Activated naive CD4-positive, alpha-beta T cell treated with anti-CD3 and anti-CD28 coated beads for 36 hours (primary cell): ENCODE results near the gene MS4A7. TPM values are rescaled to one million over a fixed set of nuclear protein-coding genes. Genes with fewer than 3 reads are reported as not detected.

Source experiments
- CTCF ChIA-PET: fragments of 350-600 bp; sonication (Branson Sonifier 250); formaldehyde crosslinking; loops from one replicate; lab custom pipeline; 2021; ENCODE audit warnings: antibody characterized with exemption; lab: Charles Lee
- DNase-seq: peaks from one replicate; pipeline ENCODE4 v3.0.0-alpha.2; 2020
- H3K27ac Mint-ChIP-seq: one replicate; pipeline ENCODE4 v1.8.0; 2021; ENCODE audit warnings: mild to moderate bottlenecking, mixed read lengths
- H3K27me3 Mint-ChIP-seq: one replicate; pipeline ENCODE4 v1.8.0; 2021; ENCODE audit warnings: low read depth, mixed read lengths
- H3K36me3 Mint-ChIP-seq: one replicate; pipeline ENCODE4 v1.8.0; 2021; ENCODE audit warnings: low read depth, mixed read lengths
- H3K4me1 Mint-ChIP-seq: one replicate; pipeline ENCODE4 v1.8.0; 2021; ENCODE audit warnings: low read depth, mixed read lengths
- H3K4me3 Mint-ChIP-seq: one replicate; pipeline ENCODE4 v1.8.0; 2021; ENCODE audit warnings: mild to moderate bottlenecking, moderate library complexity, mixed read lengths
- H3K9me3 Mint-ChIP-seq: one replicate; pipeline ENCODE4 v1.8.0; 2021; ENCODE audit warnings: mixed read lengths
- intact Hi-C: fragments of 100-400 bp; cut with micrococcal nuclease; formaldehyde crosslinking; loops from one replicate; pipeline ENCODE4 v1.15.1; 2023
- total RNA-seq, 2 experiments: library from RNA; stranded (reverse); gene quantifications; one replicate each; pipeline ENCODE4 v1.2.3, GENCODE V29; 2021

The MS4A7 gene
- total RNA-seq, 2 experiments from 2014 or later: not detected

- Mint-ChIP-seq H3K9me3 (no peaks in the 10 kb centered on the region), H3K4me1 (peaks cover 1% of the 10 kb centered on the region), H3K36me3 (no peaks in the 10 kb centered on the region), H3K27me3 (peaks cover 14% of the 10 kb centered on the region), H3K4me3 (no peak overlapping the region), H3K27ac (no peak overlapping the region)
- DNase-seq: no peak
- intact Hi-C loops: no loop called here
- CTCF ChIA-PET: interaction anchor here (0.7 kb wide), 1 partner anchor 10 kb away, joined by 4 read pairs; no protein-coding TSS in a partner anchor
Observed at GRCh38 chr11:60372767-60373166, 5.6 kb upstream of the MS4A7 start.

DNA sequence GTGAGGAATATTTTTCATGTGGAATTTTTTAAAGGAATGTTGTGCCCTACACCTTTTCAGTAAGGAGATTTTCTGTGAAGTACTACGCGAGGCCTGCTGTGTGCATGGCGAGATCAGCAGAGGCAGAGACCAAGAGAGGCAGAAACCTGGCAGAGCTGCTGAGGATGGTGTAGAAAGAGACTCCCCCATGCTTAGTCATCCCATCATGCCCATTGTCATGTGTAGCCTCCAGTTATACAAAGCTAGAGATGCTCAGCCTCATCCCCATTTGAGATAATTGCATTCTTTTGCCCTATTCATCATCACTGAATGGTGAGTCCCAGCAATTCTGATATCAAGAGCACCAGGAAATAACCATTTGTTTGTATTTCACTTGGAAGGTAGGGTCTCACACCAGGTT, 3.0 kb upstream of the MS4A7 start:
- intact Hi-C loops: no loop called here
- no peak overlapping the region for H3K4me3 Mint-ChIP-seq
- no peaks in the 10 kb centered on the region for H3K9me3 Mint-ChIP-seq
- H3K27me3 Mint-ChIP-seq: peaks cover 10% of the 10 kb centered on the region
- H3K27ac Mint-ChIP-seq: no peak overlapping the region
- peaks cover 7% of the 10 kb centered on the region for H3K4me1 Mint-ChIP-seq
- no peak for DNase-seq
- CTCF ChIA-PET: interaction anchor here (0.6 kb wide), 1 partner anchor 610 kb away, joined by 3 read pairs; no protein-coding TSS in a partner anchor
- H3K36me3 Mint-ChIP-seq: no peaks in the 10 kb centered on the region

GRCh38 chr11:60376601-60377000, 1.7 kb upstream of the MS4A7 start:
- Mint-ChIP-seq H3K36me3 (no peaks in the 10 kb centered on the region), H3K27ac (no peak overlapping the region), H3K4me1 (peaks cover 7% of the 10 kb centered on the region), H3K9me3 (no peaks in the 10 kb centered on the region), H3K27me3 (peaks cover 10% of the 10 kb centered on the region), H3K4me3 (no peak overlapping the region)
- CTCF ChIA-PET: no interaction called here
- DNase-seq: no peak
- intact Hi-C loops: no loop called here

DNA sequence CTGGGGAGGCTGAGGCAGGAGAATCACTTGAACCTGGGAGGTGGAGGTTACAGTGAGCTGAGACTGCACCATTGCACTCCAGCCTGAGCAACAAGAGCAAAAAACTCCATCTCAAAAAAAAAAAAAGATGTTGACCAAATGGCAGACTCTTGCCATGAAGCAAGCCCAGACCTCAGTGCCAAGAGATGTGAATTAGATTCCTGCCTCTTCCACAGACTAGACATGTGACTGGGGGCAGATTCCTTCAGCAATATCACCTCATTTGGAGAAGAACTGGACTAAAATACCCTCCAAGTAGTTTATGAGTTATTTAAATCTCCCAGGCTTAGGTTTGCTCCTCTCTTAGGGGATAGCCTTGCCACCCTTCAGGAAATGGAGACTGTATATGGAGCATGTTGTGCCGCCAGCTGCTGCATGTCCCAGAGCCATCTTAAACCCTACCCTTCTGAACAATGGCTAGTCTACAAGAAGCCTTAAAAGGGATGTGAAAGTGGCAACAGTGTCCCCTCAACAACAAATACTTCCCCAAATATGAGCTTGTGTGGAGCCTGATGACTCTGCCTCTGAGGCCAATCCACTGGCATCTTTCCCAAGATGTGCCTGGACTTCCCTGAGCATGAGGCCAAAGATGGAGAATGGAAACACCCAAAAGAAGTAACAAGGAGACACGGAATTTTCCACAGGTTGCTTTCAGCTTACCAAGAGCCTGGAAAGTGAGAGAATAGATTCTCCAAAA, 763 bp upstream of the MS4A7 start:
- H3K27me3 Mint-ChIP-seq: peaks cover 11% of the 10 kb centered on the region

GRCh38 chr11:60389279-60389910, 11.1 kb downstream of the MS4A7 start:
- Mint-ChIP-seq H3K36me3 (no peaks in the 10 kb centered on the region), H3K27me3 (peaks cover 10% of the 10 kb centered on the region), H3K27ac (no peak overlapping the region), H3K4me1 (no peaks in the 10 kb centered on the region), H3K9me3 (no peaks in the 10 kb centered on the region), H3K4me3 (no peak overlapping the region)
- CTCF ChIA-PET: no interaction called here
- intact Hi-C loops: no loop called here
- DNase-seq: no peak

More for the DNA sequence above, 763 bp upstream of the MS4A7 start:
- no peaks in the 10 kb centered on the region for H3K36me3 Mint-ChIP-seq
- H3K27ac Mint-ChIP-seq: no peak overlapping the region
- no peak overlapping the region for H3K4me3 Mint-ChIP-seq
- intact Hi-C loops: no loop called here
- CTCF ChIA-PET: no interaction called here
- DNase-seq: no peak
- H3K4me1 Mint-ChIP-seq: peaks cover 7% of the 10 kb centered on the region
- no peaks in the 10 kb centered on the region for H3K9me3 Mint-ChIP-seq

DNA sequence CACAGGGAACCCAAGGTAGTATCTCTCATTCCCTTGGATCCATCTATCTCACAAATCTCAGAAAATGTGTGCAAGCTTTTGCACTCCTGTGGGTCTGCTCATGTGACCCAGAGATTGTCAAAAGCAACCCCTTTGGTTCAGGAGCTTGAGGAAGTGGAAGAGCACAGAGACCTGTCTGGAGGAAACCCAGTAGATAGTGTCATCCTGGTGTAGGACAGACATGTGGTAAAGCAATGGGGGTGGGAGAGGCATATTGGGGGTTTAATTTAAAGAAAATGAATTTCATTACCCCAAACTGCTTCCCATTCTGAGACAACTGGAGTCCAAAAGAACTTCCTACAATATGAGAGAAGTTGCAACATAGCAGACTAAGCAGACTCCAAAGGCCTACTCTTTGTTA, 12.1 kb downstream of the MS4A7 start:
- intact Hi-C loops: no loop called here
- CTCF ChIA-PET: no interaction called here
- Mint-ChIP-seq H3K27me3 (peaks cover 10% of the 10 kb centered on the region), H3K36me3 (no peaks in the 10 kb centered on the region), H3K27ac (no peak overlapping the region), H3K9me3 (no peaks in the 10 kb centered on the region), H3K4me3 (no peak overlapping the region), H3K4me1 (no peaks in the 10 kb centered on the region)
- DNase-seq: no peak

GRCh38 chr11:60392361-60392760, 14.0 kb downstream of the MS4A7 start:
- H3K9me3 Mint-ChIP-seq: no peaks in the 10 kb centered on the region
- H3K27ac Mint-ChIP-seq: no peak overlapping the region
- H3K4me3 Mint-ChIP-seq: no peak overlapping the region
- intact Hi-C loops: no loop called here
- CTCF ChIA-PET: no interaction called here
- peaks cover 9% of the 10 kb centered on the region for H3K27me3 Mint-ChIP-seq
- H3K36me3 Mint-ChIP-seq: no peaks in the 10 kb centered on the region
- H3K4me1 Mint-ChIP-seq: no peaks in the 10 kb centered on the region
- DNase-seq: no peak

- intact Hi-C loops: no loop called here
- Mint-ChIP-seq H3K9me3 (no peaks in the 10 kb centered on the region), H3K27ac (no peak overlapping the region), H3K4me3 (no peak overlapping the region), H3K4me1 (no peaks in the 10 kb centered on the region), H3K27me3 (peaks cover 12% of the 10 kb centered on the region), H3K36me3 (no peaks in the 10 kb centered on the region)
- CTCF ChIA-PET: no interaction called here
- no peak for DNase-seq
Observed at GRCh38 chr11:60393016-60393415, 14.7 kb downstream of the MS4A7 start.

DNA sequence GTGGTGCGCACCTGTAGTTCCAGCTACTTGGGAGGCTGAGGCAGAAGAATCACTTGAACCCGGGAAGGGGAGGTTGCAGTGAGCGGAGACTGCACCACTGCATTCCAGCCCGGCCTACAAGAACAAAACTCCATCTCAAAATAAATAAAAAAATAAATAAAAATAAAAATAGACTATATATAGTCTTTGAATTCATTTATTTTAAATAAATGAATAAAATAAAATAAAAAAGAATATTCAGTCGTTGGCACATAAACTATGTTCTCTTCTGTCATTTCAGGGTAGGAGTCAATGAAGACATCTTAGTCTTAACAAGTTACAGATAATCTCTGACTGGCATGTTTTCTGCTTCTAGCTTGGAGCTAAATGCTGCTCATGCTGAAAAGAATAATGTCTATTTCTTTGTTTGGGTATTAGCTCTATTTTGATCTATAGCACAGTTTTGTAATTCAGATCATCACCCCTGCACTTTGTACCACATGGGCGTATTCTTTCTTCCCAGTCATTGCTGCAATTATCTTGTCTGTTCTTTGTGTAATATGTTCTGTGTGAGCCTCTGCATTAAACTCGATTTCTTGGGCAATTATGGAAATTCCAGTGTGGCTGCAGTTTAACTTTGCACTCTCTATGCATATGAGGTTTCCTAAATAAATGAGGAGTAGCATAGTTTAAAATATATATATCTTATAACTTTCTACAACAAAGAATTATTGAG, 16.5 kb downstream of the MS4A7 start:
- Mint-ChIP-seq H3K27me3 (peaks cover 5% of the 10 kb centered on the region), H3K36me3 (no peaks in the 10 kb centered on the region), H3K9me3 (no peaks in the 10 kb centered on the region), H3K4me1 (no peaks in the 10 kb centered on the region), H3K4me3 (no peak overlapping the region), H3K27ac (no peak overlapping the region)
- CTCF ChIA-PET: no interaction called here
- no peak for DNase-seq
- intact Hi-C loops: no loop called here

- no peak for DNase-seq
- H3K4me3 Mint-ChIP-seq: no peak within 1 kb of the TSS
- H3K4me1 Mint-ChIP-seq: no peaks in the 10 kb centered on the region
- no peaks in the 10 kb centered on the region for H3K9me3 Mint-ChIP-seq
- peaks cover 5% of the 10 kb centered on the region for H3K27me3 Mint-ChIP-seq
- H3K36me3 Mint-ChIP-seq: no peaks in the 10 kb centered on the region
- intact Hi-C loops: no loop called here
- CTCF ChIA-PET: no interaction called here
- H3K27ac Mint-ChIP-seq: no peak within 1 kb of the TSS
Observed at GRCh38 chr11:60396382-60396781, 18.1 kb downstream of the MS4A7 start, which contains the start of gene MS4A14. TSS of gene MS4A14 (plus strand) at chr11:60396459. CDS start at chr11:60396579, 120 bp downstream.

GRCh38 chr11:60396799-60397198, 18.5 kb downstream of the MS4A7 start:
- CTCF ChIA-PET: no interaction called here
- H3K27me3 Mint-ChIP-seq: peaks cover 5% of the 10 kb centered on the region
- no peak for DNase-seq
- no peaks in the 10 kb centered on the region for H3K4me1 Mint-ChIP-seq
- H3K36me3 Mint-ChIP-seq: no peaks in the 10 kb centered on the region
- no peaks in the 10 kb centered on the region for H3K9me3 Mint-ChIP-seq
- no peak overlapping the region for H3K27ac Mint-ChIP-seq
- intact Hi-C loops: no loop called here
- no peak overlapping the region for H3K4me3 Mint-ChIP-seq

DNA sequence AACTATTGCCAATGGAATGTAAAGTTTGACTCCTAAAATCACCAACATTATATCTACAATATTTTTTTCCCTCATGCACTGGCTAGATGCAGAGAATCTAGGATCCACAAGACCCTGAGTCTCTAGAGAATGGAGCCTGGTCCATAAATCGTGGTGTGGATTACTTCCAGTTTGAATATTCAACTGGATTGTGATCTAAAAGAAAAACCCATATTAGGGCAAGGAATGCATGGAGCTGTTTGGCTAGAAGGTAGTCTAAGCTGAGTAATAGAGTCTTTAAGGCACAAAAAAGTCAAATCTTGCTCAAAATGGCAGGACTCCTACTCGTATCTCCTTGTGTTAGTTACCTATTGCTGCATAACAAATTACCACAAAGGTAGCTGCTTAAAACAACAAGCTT, 41.7 kb downstream of the MS4A7 start:
- no peaks in the 10 kb centered on the region for H3K4me1 Mint-ChIP-seq
- no peak for DNase-seq
- H3K27me3 Mint-ChIP-seq: peaks cover 12% of the 10 kb centered on the region
- CTCF ChIA-PET: no interaction called here
- H3K36me3 Mint-ChIP-seq: no peaks in the 10 kb centered on the region
- H3K9me3 Mint-ChIP-seq: no peaks in the 10 kb centered on the region
- no peak overlapping the region for H3K27ac Mint-ChIP-seq
- intact Hi-C loops: no loop called here
- no peak overlapping the region for H3K4me3 Mint-ChIP-seq
